ENCODE data around the gene HDAC2. TPM values are rescaled to one million over a fixed set of nuclear protein-coding genes. Genes with fewer than 3 reads are reported as not detected.

Gene HDAC2
- total and polyA plus RNA-seq, 2 donors (not counting 1 experiment from before 2014, with no cell fraction given): 30.8 to 58.3 TPM

DNA sequence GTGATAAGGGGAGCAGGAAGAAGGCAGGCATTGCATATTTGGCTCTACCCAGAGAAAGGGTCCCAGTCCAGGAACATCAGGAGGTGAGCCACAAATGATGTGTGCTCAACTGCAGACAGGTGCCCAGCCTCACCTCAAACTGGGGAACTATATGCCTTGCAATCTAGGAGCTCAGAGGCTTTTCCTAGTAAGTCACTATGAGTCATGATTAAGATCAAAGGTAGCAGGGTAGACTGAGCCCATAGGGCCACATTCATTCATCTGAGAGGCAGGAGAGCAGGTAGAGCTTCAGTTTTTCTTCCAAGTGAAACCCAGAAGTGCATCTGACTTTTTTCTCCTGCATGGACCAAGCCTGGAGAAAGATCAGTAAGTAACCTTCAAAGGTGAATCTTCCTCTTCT lies 82.5 kb downstream of the HDAC2 start:
- Histone ChIP-seq H3K79me2 (ENCODE audit: control insufficient read depth, insufficient read depth, low read length) (no peaks in the 10 kb centered on the region), H3K36me3 (replicated peaks in 1 of 2; ENCODE audit: control extremely low read depth in 1 of 2, control insufficient read depth in 1 of 2, extremely low read depth in 1 of 2, insufficient read depth in 2 of 2, low read length in 1 of 2) (no peaks in the 10 kb centered on the region), H3K27me3 (replicated peaks in 1 of 4; ENCODE audit: control extremely low read depth in 1 of 4, control insufficient read depth in 3 of 4, insufficient read depth in 4 of 4, low read length in 3 of 4) (no peaks in the 10 kb centered on the region), H3K27ac (ENCODE audit: low read length in 2 of 2) (no peak overlapping the region), H3K4me2 (replicated peaks; ENCODE audit: low read depth, low read length, poor library complexity, severe bottlenecking) (no peak overlapping the region), H3K9me3 (ENCODE audit: control extremely low read depth in 1 of 3, control insufficient read depth in 2 of 3, insufficient read depth in 1 of 3, low read length in 2 of 3) (no peaks in the 10 kb centered on the region), H2AFZ (ENCODE audit: insufficient read depth, low read depth, low read length, poor library complexity, severe bottlenecking) (no peak overlapping the region), H3K9ac (ENCODE audit: low read length) (no peak overlapping the region), H3K4me1 (ENCODE audit: control insufficient read depth in 2 of 2, insufficient read depth in 2 of 2, low read length in 2 of 2) (no peaks in the 10 kb centered on the region), H4K20me1 (ENCODE audit: control insufficient read depth, insufficient read depth, low read length, poor library complexity, severe bottlenecking) (no peaks in the 10 kb centered on the region), H3K4me3 (ENCODE audit: control extremely low read depth in 1 of 5, extremely low read depth in 1 of 5, insufficient read depth in 1 of 5, low read depth in 2 of 5, low read length in 4 of 5) (no peak overlapping the region)
- intact Hi-C loops (cut with micrococcal nuclease): no loop called here
- Mint-ChIP-seq H3K9me3 (ENCODE audit: insufficient read depth) (peaks cover 2% of the 10 kb centered on the region), H3K4me3 (no peak overlapping the region), H3K27me3 (peaks cover 4% of the 10 kb centered on the region), H3K4me1 (no peaks in the 10 kb centered on the region), H3K27ac (no peak overlapping the region)
- ChIA-PET POLR2A (no interaction called here), CTCF (interaction anchor here (1.2 to 4.1 kb wide), 2 partner anchors 8 to 20 kb away, joined by 4 to 18 read pairs; no protein-coding TSS in a partner anchor)
- no peak for ATAC-seq (ENCODE audit: low read depth)
- TF ChIP-seq EZH2 (IDR thresholded peaks at IDR 0.05; ENCODE audit: borderline replicate concordance, insufficient read depth, low read depth, low read length, poor library complexity, severe bottlenecking): no peak
- TF ChIP-seq, protein P1, sequence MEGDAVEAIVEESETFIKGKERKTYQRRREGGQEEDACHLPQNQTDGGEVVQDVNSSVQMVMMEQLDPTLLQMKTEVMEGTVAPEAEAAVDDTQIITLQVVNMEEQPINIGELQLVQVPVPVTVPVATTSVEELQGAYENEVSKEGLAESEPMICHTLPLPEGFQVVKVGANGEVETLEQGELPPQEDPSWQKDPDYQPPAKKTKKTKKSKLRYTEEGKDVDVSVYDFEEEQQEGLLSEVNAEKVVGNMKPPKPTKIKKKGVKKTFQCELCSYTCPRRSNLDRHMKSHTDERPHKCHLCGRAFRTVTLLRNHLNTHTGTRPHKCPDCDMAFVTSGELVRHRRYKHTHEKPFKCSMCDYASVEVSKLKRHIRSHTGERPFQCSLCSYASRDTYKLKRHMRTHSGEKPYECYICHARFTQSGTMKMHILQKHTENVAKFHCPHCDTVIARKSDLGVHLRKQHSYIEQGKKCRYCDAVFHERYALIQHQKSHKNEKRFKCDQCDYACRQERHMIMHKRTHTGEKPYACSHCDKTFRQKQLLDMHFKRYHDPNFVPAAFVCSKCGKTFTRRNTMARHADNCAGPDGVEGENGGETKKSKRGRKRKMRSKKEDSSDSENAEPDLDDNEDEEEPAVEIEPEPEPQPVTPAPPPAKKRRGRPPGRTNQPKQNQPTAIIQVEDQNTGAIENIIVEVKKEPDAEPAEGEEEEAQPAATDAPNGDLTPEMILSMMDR (IDR thresholded peaks at IDR 0.05): no peak
- no peak for DNase-seq

DNA sequence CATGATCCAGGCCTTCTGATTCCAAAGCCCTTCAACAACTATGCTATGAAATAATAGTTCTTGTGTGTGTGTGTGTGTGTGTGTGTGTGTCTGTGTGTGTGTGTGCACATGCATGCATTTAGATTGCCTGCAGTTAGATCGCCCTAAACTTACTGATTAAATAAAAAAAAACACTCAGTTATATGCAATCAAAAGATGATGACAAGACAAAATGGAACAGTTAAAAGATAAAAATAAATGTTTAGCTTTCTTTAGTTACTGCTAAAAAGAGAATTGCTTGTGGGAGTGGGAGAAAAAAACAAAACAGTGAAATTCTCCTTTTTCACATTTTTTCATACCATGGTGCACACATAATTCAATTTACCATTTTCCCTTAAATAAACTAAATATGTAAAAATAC lies 84.4 kb downstream of the HDAC2 start:
- intact Hi-C loops (cut with micrococcal nuclease): no loop called here
- WGBS (ENCODE audit: insufficient coverage): no CpG with 5 or more reads among the region's 1 CpG
- Histone ChIP-seq H2AFZ (ENCODE audit: insufficient read depth, low read depth, low read length, poor library complexity, severe bottlenecking) (no peak overlapping the region), H3K79me2 (ENCODE audit: control insufficient read depth, insufficient read depth, low read length) (no peaks in the 10 kb centered on the region), H3K27me3 (replicated peaks in 1 of 4; ENCODE audit: control extremely low read depth in 1 of 4, control insufficient read depth in 3 of 4, insufficient read depth in 4 of 4, low read length in 3 of 4) (no peaks in the 10 kb centered on the region), H3K4me3 (ENCODE audit: control extremely low read depth in 1 of 5, extremely low read depth in 1 of 5, insufficient read depth in 1 of 5, low read depth in 2 of 5, low read length in 4 of 5) (no peak overlapping the region), H3K4me2 (replicated peaks; ENCODE audit: low read depth, low read length, poor library complexity, severe bottlenecking) (no peak overlapping the region), H3K9me3 (ENCODE audit: control extremely low read depth in 1 of 3, control insufficient read depth in 2 of 3, insufficient read depth in 1 of 3, low read length in 2 of 3) (no peaks in the 10 kb centered on the region), H3K9ac (ENCODE audit: low read length) (no peak overlapping the region), H3K4me1 (ENCODE audit: control insufficient read depth in 2 of 2, insufficient read depth in 2 of 2, low read length in 2 of 2) (no peaks in the 10 kb centered on the region), H3K36me3 (replicated peaks in 1 of 2; ENCODE audit: control extremely low read depth in 1 of 2, control insufficient read depth in 1 of 2, extremely low read depth in 1 of 2, insufficient read depth in 2 of 2, low read length in 1 of 2) (no peaks in the 10 kb centered on the region), H4K20me1 (ENCODE audit: control insufficient read depth, insufficient read depth, low read length, poor library complexity, severe bottlenecking) (no peaks in the 10 kb centered on the region), H3K27ac (ENCODE audit: low read length in 2 of 2) (no peak overlapping the region)
- no peak for TF ChIP-seq EZH2 (IDR thresholded peaks at IDR 0.05; ENCODE audit: borderline replicate concordance, insufficient read depth, low read depth, low read length, poor library complexity, severe bottlenecking)
- TF ChIP-seq, protein P1 (IDR thresholded peaks at IDR 0.05): no peak
- no peak overlapping the region for H3K4me3 Mint-ChIP-seq
- DNase-seq: no peak
- no peak for ATAC-seq (ENCODE audit: low read depth)
- ChIA-PET POLR2A (no interaction called here), CTCF (no interaction called here)
- H3K27me3 Mint-ChIP-seq: no peaks in the 10 kb centered on the region
- H3K4me1 Mint-ChIP-seq: no peaks in the 10 kb centered on the region
- no peaks in the 10 kb centered on the region for H3K9me3 Mint-ChIP-seq (ENCODE audit: insufficient read depth)
- no peak overlapping the region for H3K27ac Mint-ChIP-seq
